Left ventricle myocardium superior (tissue), 1 donor: ENCODE results near the gene UNC79. TPM values are rescaled to one million over a fixed set of nuclear protein-coding genes. Genes with fewer than 3 reads are reported as not detected.
"Not testable (repeated sequence)": the region's sequence is repeated elsewhere in the genome, so short reads cannot be mapped to it uniquely, and the experiment has no call there.

Experiments used
- ATAC-seq: fragments of 200-7000 bp; cut with Tn5 transposase; one replicate; pipeline ENCODE4 v1.9.1; 2020; ENCODE audit warnings: mild to moderate bottlenecking, moderate library complexity
- DNase-seq: peaks from one replicate; pipeline ENCODE4 v3.0.0-alpha.2; 2020
- intact Hi-C: fragments of 100-400 bp; cut with micrococcal nuclease; formaldehyde crosslinking; loops from one replicate; pipeline ENCODE4 v1.11.0; 2022
- long read RNA-seq: library from polyadenylated mRNA; unstranded; transcript quantifications from one replicate; pipeline ENCODE4 v2.0.0, GENCODE V29; 2021
- total RNA-seq: library from RNA; stranded (reverse); fragmentation: NEBNext Ultra II Directional; extraction: Animal tissue kit (Norgen Biotek cat#: 25700); gene quantifications from one replicate; pipeline ENCODE4 v1.2.1, GENCODE V29; 2021
- donor health status: DM: no; HTN: yes; CAD: no; lungs with severe emphysema.

UNC79 gene
- 0.25 TPM for total RNA-seq
- long read RNA-seq, partial matches to known transcripts = 0 of 1 reads
- long read RNA-seq, other reads (novel, unspliced or antisense) = 1 of 1 reads

DNA sequence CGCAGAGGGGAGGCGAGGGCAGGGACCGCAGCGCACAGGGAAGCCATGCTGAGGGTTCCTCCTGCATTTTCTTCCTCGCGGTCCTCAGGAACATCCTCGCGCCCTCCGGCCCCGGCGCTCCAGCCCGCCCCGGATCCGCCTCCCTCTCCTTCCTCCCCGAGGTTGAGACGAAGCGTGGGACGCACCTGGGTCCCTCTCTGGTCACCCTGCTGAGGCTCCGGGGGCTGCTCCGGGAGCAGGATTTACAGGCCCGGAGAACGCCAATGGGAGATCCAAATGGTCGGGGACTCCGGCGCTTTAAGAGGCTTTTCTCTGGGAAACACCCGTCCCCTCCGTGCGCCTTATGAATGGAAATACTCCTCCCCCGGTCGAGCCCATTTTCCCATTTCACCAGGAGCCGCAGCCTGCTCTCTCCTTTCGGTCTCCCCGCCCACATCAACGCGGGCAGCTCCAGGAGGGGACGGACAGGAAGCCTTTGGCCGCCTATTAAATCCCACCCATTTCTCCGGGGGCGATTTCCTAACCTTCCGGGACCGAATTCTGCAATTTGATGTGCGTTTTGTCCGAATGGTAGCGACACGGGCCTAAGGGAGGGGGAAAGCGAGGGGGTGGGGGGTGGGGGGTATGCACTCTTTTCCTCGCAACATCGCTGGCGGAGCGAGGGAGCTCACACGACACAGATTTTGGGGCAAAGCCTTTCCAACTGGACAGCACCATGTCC lies at the start of gene UNC79:
Gene UNC79 (plus strand): TSS at position 625 of the 721 bp plus-strand sequence. CDS start 91 bp downstream, at position 716.
- ATAC-seq = no peak
- no peak for DNase-seq
- intact Hi-C loops = no loop called here

DNA sequence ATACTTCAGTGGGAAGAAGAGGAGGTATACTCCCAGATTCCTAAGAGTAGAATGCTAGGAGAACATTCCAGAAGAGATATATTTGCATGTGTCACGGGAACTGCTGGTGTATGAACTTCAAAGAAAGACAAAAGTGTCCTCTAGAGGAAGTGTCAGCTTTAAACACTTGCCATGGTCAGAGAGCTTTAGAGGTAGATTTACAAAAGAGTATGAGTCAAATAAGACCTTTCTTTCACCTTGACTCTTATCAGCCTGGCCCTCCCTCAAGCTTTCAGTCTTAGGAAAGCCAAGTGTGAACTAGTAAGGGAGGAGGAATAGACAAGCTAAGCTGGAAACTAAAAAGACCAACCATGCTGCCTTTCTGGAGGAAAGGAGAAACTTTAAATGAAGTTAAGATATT lies 49.1 kb upstream of the UNC79 start:
- intact Hi-C loops = no loop called here
- ATAC-seq (no peak), DNase-seq (no peak)

- not testable (repeated sequence) for ATAC-seq
Measured at GRCh38 chr14:93384256-93384655, 46.5 kb upstream of the UNC79 start.

DNA sequence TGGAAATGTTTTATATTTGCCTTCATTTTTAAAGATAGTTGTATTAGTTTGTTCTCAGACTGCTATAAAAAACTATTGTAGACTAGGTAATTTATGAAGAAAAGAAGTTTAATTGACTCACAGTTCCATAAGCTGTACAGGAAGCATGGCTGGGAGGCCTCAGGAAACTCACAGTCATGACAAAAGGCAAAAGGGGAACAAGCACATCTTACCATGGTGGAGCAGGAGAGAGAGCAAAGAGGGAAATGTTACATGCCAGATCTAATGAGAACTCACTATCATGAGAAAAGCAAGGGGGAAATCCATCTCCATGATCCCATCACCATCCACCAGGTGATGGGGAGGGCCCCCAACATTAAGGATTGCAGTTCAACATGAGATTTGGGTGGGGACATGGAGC lies 35.5 kb upstream of the UNC79 start:
- intact Hi-C loops = no loop called here
- DNase-seq (no peak), ATAC-seq (no peak)

More at GRCh38 chr14:93384256-93384655, 46.5 kb upstream of the UNC79 start:
- DNase-seq, intact Hi-C loops: not testable (repeated sequence)

DNA sequence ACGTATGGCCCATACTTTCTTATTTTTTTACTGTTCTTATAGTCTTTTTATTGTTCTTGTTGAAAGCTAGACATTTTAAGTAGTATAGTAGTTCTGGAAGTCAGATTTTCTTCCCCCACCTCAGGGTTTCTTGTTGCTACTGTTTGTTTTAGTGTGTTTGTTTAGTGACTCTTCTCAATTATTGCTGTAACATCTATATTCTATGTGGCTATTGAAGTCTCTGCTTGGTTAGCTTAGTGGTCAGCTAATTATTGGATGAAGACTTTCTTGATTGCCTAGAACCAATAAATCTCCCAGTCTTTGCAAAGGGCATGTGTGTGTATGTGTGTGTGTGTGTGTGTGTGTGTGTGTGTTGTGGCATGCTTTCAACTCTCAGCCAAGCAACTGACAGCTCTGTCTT lies 34.3 kb upstream of the UNC79 start:
- DNase-seq (no peak), ATAC-seq (no peak)
- intact Hi-C loops = no loop called here

DNA sequence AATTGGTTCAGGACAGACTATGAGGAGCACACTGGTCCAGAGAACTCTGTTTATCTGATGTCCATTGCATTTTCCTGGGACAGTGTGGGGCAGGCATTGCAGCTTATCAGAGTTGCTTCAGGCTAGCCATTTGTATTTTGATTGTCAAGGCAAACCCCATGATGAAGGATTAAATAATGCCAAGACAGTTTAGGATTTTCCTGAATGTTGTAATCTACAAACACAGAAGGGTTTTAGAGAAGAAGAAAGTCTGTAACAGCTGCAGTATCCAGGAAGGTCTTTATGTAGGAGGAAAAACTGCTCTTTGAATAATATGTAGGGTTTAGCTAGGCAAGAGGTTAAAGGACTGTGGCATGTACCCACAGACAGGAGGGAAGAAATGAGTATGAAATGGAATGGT lies 32.2 kb upstream of the UNC79 start:
- no peak for DNase-seq
- intact Hi-C loops = no loop called here
- ATAC-seq = no peak

- intact Hi-C loops = no loop called here
- no peak for DNase-seq
- ATAC-seq = no peak
Measured at GRCh38 chr14:93402951-93403350, 27.8 kb upstream of the UNC79 start.

DNA sequence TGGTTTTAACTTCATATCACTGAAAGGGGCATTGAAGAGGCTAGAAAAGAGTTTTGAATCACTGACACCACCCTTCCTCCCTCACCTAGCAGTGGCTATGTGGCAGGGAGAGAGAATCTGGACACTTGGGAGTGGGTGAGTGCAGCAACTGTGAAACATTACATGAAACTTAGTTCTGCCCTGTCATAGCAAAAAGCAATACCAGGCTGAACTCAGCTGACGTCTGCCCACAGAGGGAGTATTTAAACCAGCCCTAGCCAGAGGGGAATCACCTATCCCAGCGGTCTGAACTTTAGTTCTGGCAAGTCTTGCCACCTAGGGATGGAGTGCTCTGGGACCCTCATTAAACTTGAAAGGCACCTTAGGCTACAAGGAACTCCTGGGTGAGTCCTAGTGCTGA lies 20.7 kb upstream of the UNC79 start:
- ATAC-seq (no peak), DNase-seq (no peak)
- intact Hi-C loops = no loop called here

GRCh38 chr14:93410893-93411292 lies 19.8 kb upstream of the UNC79 start:
- no peak for DNase-seq
- intact Hi-C loops = no loop called here
- ATAC-seq = no peak

DNA sequence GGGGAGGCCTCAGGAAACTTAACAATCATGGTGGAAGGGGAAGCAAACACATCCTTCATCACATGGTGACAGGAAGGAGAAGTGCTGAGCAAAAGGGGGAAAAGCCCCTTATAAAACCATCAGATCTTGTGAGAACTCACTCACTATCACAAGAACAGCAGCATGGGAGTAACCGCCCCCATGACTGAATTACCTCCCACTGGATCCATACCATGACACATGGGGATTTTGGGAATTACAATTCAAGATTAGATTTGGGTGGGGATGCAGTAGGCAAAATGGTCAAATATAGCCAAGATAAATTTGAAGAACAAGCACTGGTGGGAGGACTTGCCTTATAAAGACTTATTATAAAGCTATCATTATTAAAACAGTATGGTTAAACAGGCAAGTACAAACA lies 5.6 kb upstream of the UNC79 start:
- intact Hi-C loops, ATAC-seq, DNase-seq: not testable (repeated sequence)

- no peak for DNase-seq
- intact Hi-C loops = no loop called here
- no peak for ATAC-seq
Measured at GRCh38 chr14:93426750-93427149, 4.0 kb upstream of the UNC79 start.

DNA sequence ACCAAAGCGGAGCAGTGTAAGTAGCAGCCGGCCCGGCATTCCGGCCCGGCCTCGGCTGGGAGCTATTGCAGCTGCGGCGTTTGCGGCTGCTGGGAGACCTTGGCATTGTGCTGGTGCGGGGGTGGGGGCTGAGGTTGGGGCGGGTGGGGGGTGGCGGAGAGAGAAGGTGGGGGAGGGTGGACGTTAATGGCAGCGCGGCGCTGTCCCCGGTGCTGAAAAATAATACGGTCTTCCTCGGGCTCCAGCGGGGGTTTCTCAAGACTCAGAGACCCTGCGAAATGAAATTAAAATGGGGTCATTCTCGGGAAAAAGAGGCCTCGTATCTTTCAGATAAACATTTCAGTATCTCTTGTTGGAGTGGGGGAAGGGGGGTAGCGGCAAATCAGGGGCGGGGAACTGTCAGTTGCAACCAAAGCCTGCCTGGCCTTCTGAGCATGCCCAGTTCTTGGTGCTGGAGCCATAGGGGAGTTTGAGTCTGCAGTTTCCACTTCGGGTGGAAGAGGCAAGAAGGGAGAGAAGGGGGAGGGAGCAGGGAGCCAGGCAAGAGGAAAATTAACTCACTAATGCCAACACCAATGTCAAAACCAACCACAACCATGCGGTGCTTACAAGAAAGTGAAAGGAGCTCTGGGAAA lies 414 bp downstream of the UNC79 start:
- intact Hi-C loops = no loop called here
- ATAC-seq (peak; percentile 25), DNase-seq (peak; percentile 29)

DNA sequence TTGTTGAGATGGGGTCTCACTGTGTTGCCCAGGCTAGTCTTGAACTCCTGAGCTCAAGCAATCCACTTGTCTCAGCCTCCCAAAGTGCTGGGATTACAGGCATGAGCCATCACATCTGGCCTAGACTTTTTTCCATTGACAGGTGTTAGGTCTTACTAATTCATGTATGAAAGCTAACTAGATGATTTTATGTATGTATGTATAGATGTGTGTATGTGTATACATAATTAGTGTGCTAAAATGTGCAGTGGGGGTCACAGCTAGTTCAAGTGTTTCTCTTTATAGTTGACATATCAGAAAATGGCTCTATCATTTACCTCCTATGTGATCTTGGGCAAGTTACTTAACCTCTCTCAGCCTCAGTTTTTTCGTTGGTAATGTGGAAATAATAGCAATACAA lies 23.5 kb downstream of the UNC79 start:
- intact Hi-C loops = no loop called here
- ATAC-seq (no peak), DNase-seq (no peak)

GRCh38 chr14:93456356-93456755 lies 25.6 kb downstream of the UNC79 start:
- ATAC-seq (no peak), DNase-seq (no peak)
- intact Hi-C loops = no loop called here

GRCh38 chr14:93458234-93458633 lies 27.5 kb downstream of the UNC79 start:
- DNase-seq (no peak), ATAC-seq (no peak)
- intact Hi-C loops = no loop called here

- intact Hi-C loops = no loop called here
- ATAC-seq (no peak), DNase-seq (no peak)
Measured at GRCh38 chr14:93462479-93462878, 31.7 kb downstream of the UNC79 start.

- ATAC-seq (no peak), DNase-seq (no peak)
- intact Hi-C loops = no loop called here
Measured at GRCh38 chr14:93464271-93464670, 33.5 kb downstream of the UNC79 start.

- no peak for ATAC-seq
- no peak for DNase-seq
- intact Hi-C loops = no loop called here
Measured at GRCh38 chr14:93475471-93475870, 44.7 kb downstream of the UNC79 start.

- ATAC-seq (no peak), DNase-seq (no peak)
- intact Hi-C loops = no loop called here
Measured at GRCh38 chr14:93476305-93476704, 45.6 kb downstream of the UNC79 start.

DNA sequence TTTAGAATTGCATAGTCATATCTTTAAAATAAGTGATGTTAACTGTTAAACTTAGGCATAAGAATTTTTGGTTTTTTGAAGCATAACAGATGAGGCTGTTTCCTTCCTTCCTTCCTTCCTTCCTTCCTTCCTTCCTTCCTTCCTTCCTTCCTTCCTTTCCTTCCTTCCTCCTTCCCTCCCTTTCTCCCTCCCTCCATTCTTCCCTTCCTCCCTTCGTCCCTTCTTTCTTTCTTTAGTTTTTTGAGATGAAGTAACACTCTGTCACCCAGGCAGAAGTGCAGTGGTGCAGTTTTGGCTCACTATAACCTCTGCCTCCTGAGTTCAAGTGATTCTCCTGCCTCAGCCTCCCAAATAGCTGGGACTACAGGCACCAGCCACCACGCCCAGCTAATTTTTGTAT lies 48.3 kb downstream of the UNC79 start:
- intact Hi-C loops, ATAC-seq, DNase-seq: not testable (repeated sequence)

DNA sequence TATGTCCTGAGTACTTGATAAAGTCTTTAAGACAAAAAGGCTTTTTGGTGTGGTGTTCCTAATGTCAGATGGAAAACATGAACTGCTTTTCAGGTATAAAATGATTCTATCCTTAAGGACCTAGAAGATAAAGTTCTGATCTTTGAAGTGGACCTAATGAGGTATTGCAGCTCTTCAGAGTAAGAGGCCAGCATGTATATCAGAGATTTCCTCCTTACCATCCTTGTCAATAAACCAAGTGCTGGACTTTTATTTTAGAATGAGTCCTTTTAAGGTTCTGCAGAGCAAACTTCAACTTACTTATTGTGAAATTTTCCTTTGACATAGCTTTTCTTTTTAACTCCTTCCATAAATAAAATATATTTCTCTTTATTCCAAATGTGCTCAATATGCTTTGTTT lies 50.1 kb downstream of the UNC79 start:
- no peak for DNase-seq
- intact Hi-C loops = no loop called here
- ATAC-seq = no peak
